Measurements from ENCODE around the gene PRKAG1. TPM values are rescaled to one million over a fixed set of nuclear protein-coding genes. Genes with fewer than 3 reads are reported as not detected.

The PRKAG1 gene
- total RNA-seq, 2 donors from 2014 or later: 27.6 to 38.1 TPM

GRCh38 chr12:49036029-49036428 lies 17.5 kb upstream of the PRKAG1 start:
- no peaks in the 10 kb centered on the region for H3K27me3 Mint-ChIP-seq (ENCODE audit: insufficient read depth)
- no peak for TF ChIP-seq CTCF (conservative IDR thresholded peaks at IDR 0.05)
- DNase-seq: no peak
- 97 to 100% methylated on average over 1 to 4 of the region's 4 CpGs for WGBS, 2 experiments (ENCODE audit: insufficient coverage in 1 of 2, insufficient read length in 1 of 2)
- no peak overlapping the region for H3K4me3 ChIP-seq (ENCODE audit: low read length)
- H3K9me3 Mint-ChIP-seq: no peaks in the 10 kb centered on the region
- H3K4me1 ChIP-seq (ENCODE audit: control insufficient read depth, insufficient read depth, low read length): no peaks in the 10 kb centered on the region
- no peaks in the 10 kb centered on the region for H3K9me3 ChIP-seq (ENCODE audit: control insufficient read depth, low read length)
- H3K4me1 Mint-ChIP-seq: no peaks in the 10 kb centered on the region
- no peaks in the 10 kb centered on the region for H3K27me3 ChIP-seq (ENCODE audit: control insufficient read depth, insufficient read depth, low read length, poor library complexity, severe bottlenecking)
- no peak overlapping the region for H3K27ac ChIP-seq (ENCODE audit: low read depth, low read length)
- no peak overlapping the region for H3K27ac Mint-ChIP-seq
- H3K9ac ChIP-seq (ENCODE audit: extremely low read depth, low read length, poor library complexity, severe bottlenecking): no peak overlapping the region
- peaks cover 83% of the 10 kb centered on the region for H3K36me3 ChIP-seq (ENCODE audit: control insufficient read depth, insufficient read depth, low read length)
- H3K4me3 Mint-ChIP-seq: no peak overlapping the region
- peaks cover 81% of the 10 kb centered on the region for H3K36me3 Mint-ChIP-seq (ENCODE audit: low read depth)

- no peaks in the 10 kb centered on the region for H3K27me3 ChIP-seq (ENCODE audit: control insufficient read depth, insufficient read depth, low read length, poor library complexity, severe bottlenecking)
- H3K4me1 ChIP-seq (ENCODE audit: control insufficient read depth, insufficient read depth, low read length): no peaks in the 10 kb centered on the region
- peaks cover 79% of the 10 kb centered on the region for H3K36me3 Mint-ChIP-seq (ENCODE audit: low read depth)
- H3K9ac ChIP-seq (ENCODE audit: extremely low read depth, low read length, poor library complexity, severe bottlenecking): no peak overlapping the region
- no peak overlapping the region for H3K4me3 Mint-ChIP-seq
- H3K36me3 ChIP-seq (ENCODE audit: control insufficient read depth, insufficient read depth, low read length): peaks cover 88% of the 10 kb centered on the region
- H3K9me3 Mint-ChIP-seq: no peaks in the 10 kb centered on the region
- H3K4me3 ChIP-seq (ENCODE audit: low read length): no peak overlapping the region
- no peaks in the 10 kb centered on the region for H3K9me3 ChIP-seq (ENCODE audit: control insufficient read depth, low read length)
- 96% methylated on average over 4 of the region's 4 CpGs; no CpG with 5 or more reads in 1 of the 2 experiments for WGBS, 2 experiments (ENCODE audit: insufficient coverage in 1 of 2, insufficient read length in 1 of 2)
- no peak overlapping the region for H3K27ac ChIP-seq (ENCODE audit: low read depth, low read length)
- no peak overlapping the region for H3K27ac Mint-ChIP-seq
- no peaks in the 10 kb centered on the region for H3K4me1 Mint-ChIP-seq
- no peaks in the 10 kb centered on the region for H3K27me3 Mint-ChIP-seq (ENCODE audit: insufficient read depth)
- DNase-seq: no peak
- no peak for TF ChIP-seq CTCF (conservative IDR thresholded peaks at IDR 0.05)
Observed at GRCh38 chr12:49034286-49034622, 15.7 kb upstream of the PRKAG1 start.

- Mint-ChIP-seq H3K4me1 (no peaks in the 10 kb centered on the region), H3K9me3 (no peaks in the 10 kb centered on the region), H3K27ac (no peak overlapping the region), H3K4me3 (no peak overlapping the region), H3K36me3 (ENCODE audit: low read depth) (peaks cover 81% of the 10 kb centered on the region), H3K27me3 (ENCODE audit: insufficient read depth) (no peaks in the 10 kb centered on the region)
- TF ChIP-seq CTCF (conservative IDR thresholded peaks at IDR 0.05): no peak
- no peak for DNase-seq
- no peaks in the 10 kb centered on the region for H3K9me3 ChIP-seq (ENCODE audit: control insufficient read depth, low read length)
- WGBS, 2 experiments (ENCODE audit: insufficient coverage in 1 of 2, insufficient read length in 1 of 2): 95 to 100% methylated on average over 7 to 12 of the region's 12 CpGs
- no peak overlapping the region for H3K27ac ChIP-seq (ENCODE audit: low read depth, low read length)
- H3K4me1 ChIP-seq (ENCODE audit: control insufficient read depth, insufficient read depth, low read length): no peaks in the 10 kb centered on the region
- no peak overlapping the region for H3K9ac ChIP-seq (ENCODE audit: extremely low read depth, low read length, poor library complexity, severe bottlenecking)
- H3K27me3 ChIP-seq (ENCODE audit: control insufficient read depth, insufficient read depth, low read length, poor library complexity, severe bottlenecking): no peaks in the 10 kb centered on the region
- no peak overlapping the region for H3K4me3 ChIP-seq (ENCODE audit: low read length)
- peaks cover 87% of the 10 kb centered on the region for H3K36me3 ChIP-seq (ENCODE audit: control insufficient read depth, insufficient read depth, low read length)
Observed at GRCh38 chr12:49033611-49034285, 15.2 kb upstream of the PRKAG1 start.
